Mucosa of gallbladder (tissue), 1 donor: ENCODE data around the gene GCNA. TPM values are rescaled to one million over a fixed set of nuclear protein-coding genes. Genes with fewer than 3 reads are reported as not detected.
"Not testable (repeated sequence)": the region's sequence is repeated elsewhere in the genome, so short reads cannot be mapped to it uniquely, and the experiment has no call there.

Experiments
- DNase-seq: peaks from one replicate; pipeline ENCODE4 v3.0.0-alpha.2; 2020; ENCODE audit warnings: low spot score
- total RNA-seq: library from RNA; stranded (reverse); gene quantifications from one replicate; pipeline ENCODE4 v1.2.1, GENCODE V29; 2021
- donor health status: DM: no; HTN: no; CAD: no.

GCNA gene
- total RNA-seq, 1 donor from 2014 or later = 2.0 TPM

GRCh38 chrX:71640002-71640401, 61.8 kb downstream of the GCNA start:
- no peak for DNase-seq

GRCh38 chrX:71644406-71644805, 66.2 kb downstream of the GCNA start:
- not testable (repeated sequence) for DNase-seq

GRCh38 chrX:71650333-71650969, 72.2 kb downstream of the GCNA start:
- no peak for DNase-seq

- DNase-seq = peak; percentile 53
Measured at GRCh38 chrX:71652405-71652804, 74.2 kb downstream of the GCNA start.

- no peak for DNase-seq
Measured at GRCh38 chrX:71653344-71653743, 75.1 kb downstream of the GCNA start.

- no peak for DNase-seq
Measured at GRCh38 chrX:71657267-71657666, 79.0 kb downstream of the GCNA start.

- no peak for DNase-seq
Measured at GRCh38 chrX:71659342-71659741, 81.1 kb downstream of the GCNA start.

GRCh38 chrX:71659959-71660358, 81.7 kb downstream of the GCNA start:
- no peak for DNase-seq

GRCh38 chrX:71660562-71661416, 82.6 kb downstream of the GCNA start:
- DNase-seq = peak; percentile 3

- peak; percentile 8 for DNase-seq
Measured at GRCh38 chrX:71661919-71662318, 83.7 kb downstream of the GCNA start.

- DNase-seq = peak; percentile 5
Measured at GRCh38 chrX:71662654-71663053, 84.4 kb downstream of the GCNA start.

Other genes starting within 250 kb of the GCNA start
- gene TAF1, start 212.1 kb upstream of the GCNA start, total RNA-seq = 44.2 TPM
- gene OGT, start 45.3 kb upstream of the GCNA start, total RNA-seq = 139 TPM
- 1.5 TPM for gene CXCR3, start 40.1 kb downstream of the GCNA start, total RNA-seq
- gene CXorf49, start 139.8 kb downstream of the GCNA start, total RNA-seq = not detected
- gene CXorf49B, start 184.9 kb downstream of the GCNA start, total RNA-seq = not detected